ENCODE measurements around the gene LRP5.

DNA sequence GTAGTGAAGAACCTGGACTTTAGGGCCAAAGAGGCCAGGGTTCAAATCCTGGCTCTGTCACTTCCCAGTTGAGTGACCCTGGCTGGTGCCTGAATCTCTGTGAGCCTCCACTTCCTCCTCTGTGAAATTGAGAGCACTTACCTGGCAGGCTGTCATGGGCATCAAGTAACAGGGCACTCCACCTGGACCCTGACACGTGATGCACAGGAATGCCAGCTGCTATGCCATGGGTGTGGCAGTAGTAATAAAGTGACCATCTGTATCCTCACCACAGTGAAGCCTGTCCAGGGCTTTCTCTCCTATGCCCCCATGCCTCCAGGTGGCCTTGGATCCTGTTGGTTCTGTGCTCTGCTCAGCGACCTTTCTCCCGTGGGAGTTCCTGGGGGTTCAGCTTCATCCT is 118.4 kb downstream of the LRP5 start:
- TF ChIP-seq, protein P1, sequence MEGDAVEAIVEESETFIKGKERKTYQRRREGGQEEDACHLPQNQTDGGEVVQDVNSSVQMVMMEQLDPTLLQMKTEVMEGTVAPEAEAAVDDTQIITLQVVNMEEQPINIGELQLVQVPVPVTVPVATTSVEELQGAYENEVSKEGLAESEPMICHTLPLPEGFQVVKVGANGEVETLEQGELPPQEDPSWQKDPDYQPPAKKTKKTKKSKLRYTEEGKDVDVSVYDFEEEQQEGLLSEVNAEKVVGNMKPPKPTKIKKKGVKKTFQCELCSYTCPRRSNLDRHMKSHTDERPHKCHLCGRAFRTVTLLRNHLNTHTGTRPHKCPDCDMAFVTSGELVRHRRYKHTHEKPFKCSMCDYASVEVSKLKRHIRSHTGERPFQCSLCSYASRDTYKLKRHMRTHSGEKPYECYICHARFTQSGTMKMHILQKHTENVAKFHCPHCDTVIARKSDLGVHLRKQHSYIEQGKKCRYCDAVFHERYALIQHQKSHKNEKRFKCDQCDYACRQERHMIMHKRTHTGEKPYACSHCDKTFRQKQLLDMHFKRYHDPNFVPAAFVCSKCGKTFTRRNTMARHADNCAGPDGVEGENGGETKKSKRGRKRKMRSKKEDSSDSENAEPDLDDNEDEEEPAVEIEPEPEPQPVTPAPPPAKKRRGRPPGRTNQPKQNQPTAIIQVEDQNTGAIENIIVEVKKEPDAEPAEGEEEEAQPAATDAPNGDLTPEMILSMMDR (conservative IDR thresholded peaks at IDR 0.05; ENCODE audit: low read depth in 2 of 2): no peak
- TF ChIP-seq EZH2 (IDR thresholded peaks at IDR 0.05; ENCODE audit: low read depth, unreplicated experiment) (no peak), JUNB (IDR thresholded peaks at IDR 0.05; ENCODE audit: unreplicated experiment) (no peak), POLR2AphosphoS5 (IDR thresholded peaks at IDR 0.05; ENCODE audit: low read depth) (no peak), EZH2phosphoT487 (IDR thresholded peaks at IDR 0.05; ENCODE audit: unreplicated experiment) (no peak), CREB1 (CRISPR knock-in tag; IDR thresholded peaks at IDR 0.05; ENCODE audit: low read depth) (no peak), NANOG (IDR thresholded peaks at IDR 0.05; ENCODE audit: borderline replicate concordance) (no peak), ZNF331 (CRISPR knock-in tag; IDR thresholded peaks at IDR 0.05; ENCODE audit: low read depth) (no peak)
- TF ChIP-seq, protein P2, sequence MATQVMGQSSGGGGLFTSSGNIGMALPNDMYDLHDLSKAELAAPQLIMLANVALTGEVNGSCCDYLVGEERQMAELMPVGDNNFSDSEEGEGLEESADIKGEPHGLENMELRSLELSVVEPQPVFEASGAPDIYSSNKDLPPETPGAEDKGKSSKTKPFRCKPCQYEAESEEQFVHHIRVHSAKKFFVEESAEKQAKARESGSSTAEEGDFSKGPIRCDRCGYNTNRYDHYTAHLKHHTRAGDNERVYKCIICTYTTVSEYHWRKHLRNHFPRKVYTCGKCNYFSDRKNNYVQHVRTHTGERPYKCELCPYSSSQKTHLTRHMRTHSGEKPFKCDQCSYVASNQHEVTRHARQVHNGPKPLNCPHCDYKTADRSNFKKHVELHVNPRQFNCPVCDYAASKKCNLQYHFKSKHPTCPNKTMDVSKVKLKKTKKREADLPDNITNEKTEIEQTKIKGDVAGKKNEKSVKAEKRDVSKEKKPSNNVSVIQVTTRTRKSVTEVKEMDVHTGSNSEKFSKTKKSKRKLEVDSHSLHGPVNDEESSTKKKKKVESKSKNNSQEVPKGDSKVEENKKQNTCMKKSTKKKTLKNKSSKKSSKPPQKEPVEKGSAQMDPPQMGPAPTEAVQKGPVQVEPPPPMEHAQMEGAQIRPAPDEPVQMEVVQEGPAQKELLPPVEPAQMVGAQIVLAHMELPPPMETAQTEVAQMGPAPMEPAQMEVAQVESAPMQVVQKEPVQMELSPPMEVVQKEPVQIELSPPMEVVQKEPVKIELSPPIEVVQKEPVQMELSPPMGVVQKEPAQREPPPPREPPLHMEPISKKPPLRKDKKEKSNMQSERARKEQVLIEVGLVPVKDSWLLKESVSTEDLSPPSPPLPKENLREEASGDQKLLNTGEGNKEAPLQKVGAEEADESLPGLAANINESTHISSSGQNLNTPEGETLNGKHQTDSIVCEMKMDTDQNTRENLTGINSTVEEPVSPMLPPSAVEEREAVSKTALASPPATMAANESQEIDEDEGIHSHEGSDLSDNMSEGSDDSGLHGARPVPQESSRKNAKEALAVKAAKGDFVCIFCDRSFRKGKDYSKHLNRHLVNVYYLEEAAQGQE (IDR thresholded peaks at IDR 0.05; ENCODE audit: unreplicated experiment): no peak
- TF ChIP-seq, protein P3, sequence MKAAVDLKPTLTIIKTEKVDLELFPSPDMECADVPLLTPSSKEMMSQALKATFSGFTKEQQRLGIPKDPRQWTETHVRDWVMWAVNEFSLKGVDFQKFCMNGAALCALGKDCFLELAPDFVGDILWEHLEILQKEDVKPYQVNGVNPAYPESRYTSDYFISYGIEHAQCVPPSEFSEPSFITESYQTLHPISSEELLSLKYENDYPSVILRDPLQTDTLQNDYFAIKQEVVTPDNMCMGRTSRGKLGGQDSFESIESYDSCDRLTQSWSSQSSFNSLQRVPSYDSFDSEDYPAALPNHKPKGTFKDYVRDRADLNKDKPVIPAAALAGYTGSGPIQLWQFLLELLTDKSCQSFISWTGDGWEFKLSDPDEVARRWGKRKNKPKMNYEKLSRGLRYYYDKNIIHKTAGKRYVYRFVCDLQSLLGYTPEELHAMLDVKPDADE (IDR thresholded peaks at IDR 0.05): no peak
